Measurements from ENCODE around the gene NQO1.

The NQO1 gene
- long read RNA-seq, transcript NQO1-201 (6 exons, 2,912 nt), result major isoform, 5 of 9 reads
- long read RNA-seq, partial matches to known transcripts, result 0 of 9 reads
- long read RNA-seq, other reads (novel, unspliced or antisense), result 1 of 9 reads

DNA sequence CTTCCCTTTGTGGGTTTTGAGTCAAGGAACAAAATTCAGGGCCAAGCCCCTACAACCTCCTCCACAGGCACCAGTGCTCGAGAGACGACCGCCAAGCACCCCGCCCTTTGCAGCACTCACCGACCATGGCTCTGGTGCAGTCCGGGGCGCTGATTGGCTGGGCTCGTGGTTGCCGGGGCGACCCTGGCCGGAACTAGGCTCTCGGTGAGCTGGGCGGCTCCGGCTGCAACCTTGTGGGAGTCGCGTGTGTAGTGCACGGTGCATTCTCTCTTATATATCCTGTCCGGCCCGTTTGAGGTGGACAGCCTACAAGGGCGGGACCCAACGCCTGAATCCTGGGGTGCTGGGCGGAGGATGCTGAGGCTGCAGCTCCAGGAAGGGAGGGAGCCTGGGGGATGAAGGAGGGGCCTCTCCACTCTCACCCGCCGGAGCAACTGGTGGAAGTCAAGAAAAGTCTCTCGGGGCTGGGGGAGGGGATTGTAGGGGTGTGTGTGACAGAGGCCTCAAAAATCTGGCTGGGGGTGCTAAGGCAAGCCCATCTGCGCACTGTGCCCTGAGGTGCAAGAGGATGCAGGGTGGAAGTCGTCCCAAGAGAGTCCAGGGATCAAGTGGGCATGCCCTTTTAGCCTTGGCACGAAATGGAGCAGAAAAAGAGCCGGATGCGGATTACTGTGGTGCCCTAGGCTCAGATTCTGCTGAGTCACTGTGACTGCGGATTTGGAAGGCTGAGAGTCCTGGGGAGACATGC is at the start of gene NQO1:
Gene NQO1, minus strand, starts transcription at position 248 of the 748 bp plus-strand sequence. Its CDS starts 121 bp downstream, at position 127.
- Histone ChIP-seq H3K27me3 (ENCODE audit: insufficient read depth, poor library complexity, severe bottlenecking) (no peaks in the 10 kb centered on the region), H3K4me3 (replicated peaks; ENCODE audit: insufficient read depth, low read length) (peak within 1 kb of the TSS; percentile 58), H3K27ac (replicated peaks) (peak within 1 kb of the TSS; percentile 79)
- TF ChIP-seq POLR2AphosphoS5 (IDR thresholded peaks at IDR 0.05; ENCODE audit: low read depth), result peak; percentile 45; the same call in 1 of the 2 replicates
- TF ChIP-seq SPI1 (IDR thresholded peaks at IDR 0.05; ENCODE audit: borderline replicate concordance, low read depth), result no peak
- peak; percentile 86 to 93 for DNase-seq (ENCODE audit: low read depth in 1 of 2, low spot score in 1 of 2)

DNA sequence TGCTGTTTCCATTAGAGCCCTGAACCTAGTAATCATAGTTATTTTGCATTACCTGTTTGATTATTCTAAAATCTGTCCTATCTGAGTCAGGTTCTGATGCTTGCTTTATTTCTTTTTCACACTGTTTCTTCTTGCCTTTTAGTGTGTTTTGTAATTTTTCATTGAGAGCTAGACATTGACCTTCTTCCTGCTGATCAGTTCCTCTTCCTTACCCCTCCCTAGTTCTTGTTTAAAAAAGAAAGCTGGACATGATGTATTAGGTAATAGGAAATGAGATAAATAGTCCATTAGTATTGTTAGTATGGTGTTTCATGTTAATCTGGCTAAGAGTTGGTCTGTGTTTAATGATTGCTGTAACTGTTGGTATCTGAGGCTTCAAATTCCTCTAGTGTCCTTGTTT is 49.2 kb upstream of the NQO1 start:
- H3K4me3 ChIP-seq (replicated peaks; ENCODE audit: insufficient read depth, low read length), result no peak overlapping the region
- TF ChIP-seq GABPA (IDR thresholded peaks at IDR 0.05; ENCODE audit: low read depth) (no peak), SPI1 (IDR thresholded peaks at IDR 0.05; ENCODE audit: borderline replicate concordance, low read depth) (peak; percentile 38; the same call in 1 of the 2 replicates)
- no peak for DNase-seq (ENCODE audit: low read depth in 1 of 2, low spot score in 1 of 2)
- no peaks in the 10 kb centered on the region for H3K27me3 ChIP-seq (ENCODE audit: insufficient read depth, poor library complexity, severe bottlenecking)
- H3K27ac ChIP-seq (replicated peaks), result no peak overlapping the region

DNA sequence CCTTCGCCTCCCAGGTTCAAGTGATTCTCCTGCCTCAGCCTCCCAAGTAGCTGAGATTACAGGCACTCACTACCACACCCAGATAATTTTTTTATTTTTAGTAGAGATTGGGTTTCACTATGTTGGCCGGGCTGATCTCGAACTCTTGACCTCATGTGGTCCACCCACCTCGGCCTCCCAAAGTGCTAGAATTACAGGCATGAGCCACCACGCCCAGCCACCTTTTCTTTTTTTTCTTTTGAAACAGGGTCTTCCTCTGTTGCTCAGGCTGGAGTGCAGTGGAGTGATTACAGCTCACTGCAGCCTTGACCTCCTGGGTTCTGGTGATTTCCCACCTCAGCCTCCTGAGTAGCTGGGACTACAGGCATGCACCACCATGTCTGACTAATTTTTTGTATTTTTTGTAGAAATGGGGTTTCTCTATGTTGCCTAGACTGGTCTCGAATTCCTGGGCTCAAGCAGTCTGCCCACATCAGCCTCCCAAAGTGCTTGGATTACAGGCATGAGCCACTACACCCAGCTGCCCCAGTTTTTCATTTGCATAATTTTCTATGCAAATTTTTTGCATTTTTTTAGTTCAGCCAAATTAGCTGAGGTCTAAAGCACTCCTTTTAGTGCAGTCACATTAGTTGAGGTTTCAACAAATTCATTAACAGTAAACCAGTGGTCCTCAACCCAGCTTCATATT is 47.0 kb upstream of the NQO1 start:
- Histone ChIP-seq H3K4me3 (replicated peaks; ENCODE audit: insufficient read depth, low read length) (no peak overlapping the region), H3K27ac (replicated peaks) (no peak overlapping the region), H3K27me3 (ENCODE audit: insufficient read depth, poor library complexity, severe bottlenecking) (no peaks in the 10 kb centered on the region)
- TF ChIP-seq GABPA (IDR thresholded peaks at IDR 0.05; ENCODE audit: low read depth) (no peak), POLR2AphosphoS5 (IDR thresholded peaks at IDR 0.05; ENCODE audit: low read depth) (no peak), SPI1 (IDR thresholded peaks at IDR 0.05; ENCODE audit: borderline replicate concordance, low read depth) (no peak)
- TF ChIP-seq, protein P1, sequence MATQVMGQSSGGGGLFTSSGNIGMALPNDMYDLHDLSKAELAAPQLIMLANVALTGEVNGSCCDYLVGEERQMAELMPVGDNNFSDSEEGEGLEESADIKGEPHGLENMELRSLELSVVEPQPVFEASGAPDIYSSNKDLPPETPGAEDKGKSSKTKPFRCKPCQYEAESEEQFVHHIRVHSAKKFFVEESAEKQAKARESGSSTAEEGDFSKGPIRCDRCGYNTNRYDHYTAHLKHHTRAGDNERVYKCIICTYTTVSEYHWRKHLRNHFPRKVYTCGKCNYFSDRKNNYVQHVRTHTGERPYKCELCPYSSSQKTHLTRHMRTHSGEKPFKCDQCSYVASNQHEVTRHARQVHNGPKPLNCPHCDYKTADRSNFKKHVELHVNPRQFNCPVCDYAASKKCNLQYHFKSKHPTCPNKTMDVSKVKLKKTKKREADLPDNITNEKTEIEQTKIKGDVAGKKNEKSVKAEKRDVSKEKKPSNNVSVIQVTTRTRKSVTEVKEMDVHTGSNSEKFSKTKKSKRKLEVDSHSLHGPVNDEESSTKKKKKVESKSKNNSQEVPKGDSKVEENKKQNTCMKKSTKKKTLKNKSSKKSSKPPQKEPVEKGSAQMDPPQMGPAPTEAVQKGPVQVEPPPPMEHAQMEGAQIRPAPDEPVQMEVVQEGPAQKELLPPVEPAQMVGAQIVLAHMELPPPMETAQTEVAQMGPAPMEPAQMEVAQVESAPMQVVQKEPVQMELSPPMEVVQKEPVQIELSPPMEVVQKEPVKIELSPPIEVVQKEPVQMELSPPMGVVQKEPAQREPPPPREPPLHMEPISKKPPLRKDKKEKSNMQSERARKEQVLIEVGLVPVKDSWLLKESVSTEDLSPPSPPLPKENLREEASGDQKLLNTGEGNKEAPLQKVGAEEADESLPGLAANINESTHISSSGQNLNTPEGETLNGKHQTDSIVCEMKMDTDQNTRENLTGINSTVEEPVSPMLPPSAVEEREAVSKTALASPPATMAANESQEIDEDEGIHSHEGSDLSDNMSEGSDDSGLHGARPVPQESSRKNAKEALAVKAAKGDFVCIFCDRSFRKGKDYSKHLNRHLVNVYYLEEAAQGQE (IDR thresholded peaks at IDR 0.05; ENCODE audit: insufficient replicate concordance, low read depth), result no peak
- TF ChIP-seq, protein P2, sequence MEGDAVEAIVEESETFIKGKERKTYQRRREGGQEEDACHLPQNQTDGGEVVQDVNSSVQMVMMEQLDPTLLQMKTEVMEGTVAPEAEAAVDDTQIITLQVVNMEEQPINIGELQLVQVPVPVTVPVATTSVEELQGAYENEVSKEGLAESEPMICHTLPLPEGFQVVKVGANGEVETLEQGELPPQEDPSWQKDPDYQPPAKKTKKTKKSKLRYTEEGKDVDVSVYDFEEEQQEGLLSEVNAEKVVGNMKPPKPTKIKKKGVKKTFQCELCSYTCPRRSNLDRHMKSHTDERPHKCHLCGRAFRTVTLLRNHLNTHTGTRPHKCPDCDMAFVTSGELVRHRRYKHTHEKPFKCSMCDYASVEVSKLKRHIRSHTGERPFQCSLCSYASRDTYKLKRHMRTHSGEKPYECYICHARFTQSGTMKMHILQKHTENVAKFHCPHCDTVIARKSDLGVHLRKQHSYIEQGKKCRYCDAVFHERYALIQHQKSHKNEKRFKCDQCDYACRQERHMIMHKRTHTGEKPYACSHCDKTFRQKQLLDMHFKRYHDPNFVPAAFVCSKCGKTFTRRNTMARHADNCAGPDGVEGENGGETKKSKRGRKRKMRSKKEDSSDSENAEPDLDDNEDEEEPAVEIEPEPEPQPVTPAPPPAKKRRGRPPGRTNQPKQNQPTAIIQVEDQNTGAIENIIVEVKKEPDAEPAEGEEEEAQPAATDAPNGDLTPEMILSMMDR (IDR thresholded peaks at IDR 0.05; ENCODE audit: insufficient read depth, low read length), result no peak
- no peak for DNase-seq (ENCODE audit: low read depth in 1 of 2, low spot score in 1 of 2)

DNA sequence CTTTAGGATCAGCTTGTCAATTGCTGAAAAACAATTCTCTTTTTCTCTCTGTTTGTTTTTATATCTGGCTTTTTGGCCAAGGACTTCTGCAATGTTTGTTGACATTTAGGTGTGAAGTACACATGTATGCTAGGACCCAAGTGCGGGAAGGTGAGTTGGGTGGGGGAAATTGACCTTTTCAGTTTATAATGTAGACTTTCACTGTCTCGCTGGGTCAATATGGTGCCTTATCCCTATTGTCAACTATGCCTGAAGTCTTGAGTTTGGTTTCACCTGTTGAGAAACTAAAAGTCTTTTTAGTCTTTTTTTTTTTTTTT is 45.2 kb upstream of the NQO1 start:
- Histone ChIP-seq H3K27me3 (ENCODE audit: insufficient read depth, poor library complexity, severe bottlenecking) (no peaks in the 10 kb centered on the region), H3K27ac (replicated peaks) (no peak overlapping the region), H3K4me3 (replicated peaks; ENCODE audit: insufficient read depth, low read length) (no peak overlapping the region)
- no peak for DNase-seq (ENCODE audit: low read depth in 1 of 2, low spot score in 1 of 2)
- TF ChIP-seq SPI1 (IDR thresholded peaks at IDR 0.05; ENCODE audit: borderline replicate concordance, low read depth) (no peak), POLR2AphosphoS5 (IDR thresholded peaks at IDR 0.05; ENCODE audit: low read depth) (no peak), GABPA (IDR thresholded peaks at IDR 0.05; ENCODE audit: low read depth) (no peak)
- TF ChIP-seq, protein P1 (IDR thresholded peaks at IDR 0.05; ENCODE audit: insufficient replicate concordance, low read depth), result no peak
- TF ChIP-seq, protein P2 (IDR thresholded peaks at IDR 0.05; ENCODE audit: insufficient read depth, low read length), result no peak
